H9 (cell line): ENCODE data around the gene PPARG. TPM values are rescaled to one million over a fixed set of nuclear protein-coding genes. Genes with fewer than 3 reads are reported as not detected.

Experiments
- DNase-seq: peaks from one replicate; pipeline ENCODE4 v3.0.0-alpha.2; 2017
- H2AFZ ChIP-seq: one replicate; pipeline ENCODE4 v1.6.1; 2013; ENCODE audit warnings: mild to moderate bottlenecking, low read length, control low read depth, moderate library complexity
- H2AK5ac ChIP-seq: 2 replicates; pipeline ENCODE4 v1.6.1; 2013; ENCODE audit warnings: low read length, control low read depth, mixed read lengths; ENCODE audit not compliant: insufficient read length
- H2BK120ac ChIP-seq: one replicate; pipeline ENCODE4 v1.6.1; 2013; ENCODE audit warnings: low read depth, mild to moderate bottlenecking, low read length, control low read depth, inconsistent platforms; ENCODE audit not compliant: poor library complexity, severe bottlenecking
- H2BK12ac ChIP-seq: 2 replicates; pipeline ENCODE4 v1.6.1; 2013; ENCODE audit warnings: low read length, control low read depth, mixed read lengths, low read depth; ENCODE audit not compliant: insufficient read length
- H2BK15ac ChIP-seq: 2 replicates; pipeline ENCODE4 v1.6.1; 2013; ENCODE audit warnings: low read depth, low read length, control low read depth
- H2BK20ac ChIP-seq: one replicate; pipeline ENCODE4 v1.6.1; 2013; ENCODE audit warnings: low read depth, mild to moderate bottlenecking, low read length, control low read depth, inconsistent platforms; ENCODE audit not compliant: poor library complexity, severe bottlenecking
- H2BK5ac ChIP-seq: 2 replicates; pipeline ENCODE4 v1.6.1; 2013; ENCODE audit warnings: low read length, control low read depth, mixed read lengths; ENCODE audit not compliant: insufficient read length
- H3K14ac ChIP-seq: 2 replicates; pipeline ENCODE4 v1.6.1; 2013; ENCODE audit warnings: low read length, control low read depth; ENCODE audit not compliant: insufficient read depth
- H3K18ac ChIP-seq: 2 replicates; pipeline ENCODE4 v1.6.1; 2013; ENCODE audit warnings: low read depth, mild to moderate bottlenecking, mixed read lengths, low read length, control low read depth; ENCODE audit not compliant: insufficient read length
- H3K23ac ChIP-seq: 2 replicates; pipeline ENCODE4 v1.6.1; 2013; ENCODE audit warnings: low read length, control low read depth, mixed read lengths, low read depth; ENCODE audit not compliant: insufficient read length
- H3K23me2 ChIP-seq: 2 replicates; pipeline ENCODE4 v1.6.1; 2013; ENCODE audit warnings: low read depth, mild to moderate bottlenecking, mixed read lengths, low read length, control low read depth; ENCODE audit not compliant: insufficient read length, poor library complexity, severe bottlenecking
- H3K27ac ChIP-seq: 2 replicates; pipeline ENCODE4 v1.5.1; 2013; ENCODE audit warnings: low read length, control low read depth, mixed read lengths, low read depth; ENCODE audit not compliant: insufficient read length
- H3K27me3 ChIP-seq: 2 replicates; pipeline ENCODE4 v1.6.1; 2013; ENCODE audit warnings: low read length, control low read depth, inconsistent platforms; ENCODE audit not compliant: insufficient read depth
- H3K4ac ChIP-seq: 2 replicates; pipeline ENCODE4 v1.6.1; 2013; ENCODE audit warnings: low read depth, mild to moderate bottlenecking, control low read depth, inconsistent platforms, low read length, moderate library complexity
- H3K4me1 ChIP-seq: 2 replicates; pipeline ENCODE4 v1.6.1; 2013; ENCODE audit warnings: low read length, control low read depth, inconsistent platforms; ENCODE audit not compliant: insufficient read depth
- H3K4me2 ChIP-seq: 2 replicates; pipeline ENCODE4 v1.6.1; 2013; ENCODE audit warnings: low read length, control low read depth, mixed read lengths; ENCODE audit not compliant: insufficient read length, insufficient read depth
- H3K56ac ChIP-seq: 2 replicates; pipeline ENCODE4 v1.6.1; 2013; ENCODE audit warnings: low read depth, mild to moderate bottlenecking, mixed read lengths, low read length, control low read depth; ENCODE audit not compliant: insufficient read length
- H3K79me1 ChIP-seq: 2 replicates; pipeline ENCODE4 v1.6.1; 2013; ENCODE audit warnings: low read depth, mild to moderate bottlenecking, moderate library complexity, low read length, control low read depth, inconsistent platforms; ENCODE audit not compliant: insufficient read depth, poor library complexity, severe bottlenecking
- H3K79me2 ChIP-seq: 2 replicates; pipeline ENCODE4 v1.6.1; 2013; ENCODE audit warnings: low read length, control low read depth, inconsistent platforms; ENCODE audit not compliant: insufficient read depth
- H3K9ac ChIP-seq: 2 replicates; pipeline ENCODE4 v1.6.1; 2013; ENCODE audit warnings: low read length, control low read depth, mixed read lengths; ENCODE audit not compliant: insufficient read length; ENCODE audit errors: extremely low read depth
- H3K9me3 ChIP-seq: one replicate; pipeline ENCODE4 v1.6.1; 2013; ENCODE audit warnings: low read depth, low read length, inconsistent platforms; ENCODE audit not compliant: control insufficient read depth
- H3T11ph ChIP-seq: one replicate; pipeline ENCODE4 v1.6.1; 2013; ENCODE audit warnings: mild to moderate bottlenecking, low read length, control low read depth, inconsistent platforms
- H4K20me1 ChIP-seq: one replicate; pipeline ENCODE4 v1.6.1; 2013; ENCODE audit not compliant: control insufficient read depth, insufficient read length, insufficient read depth
- H4K5ac ChIP-seq: 2 replicates; pipeline ENCODE4 v1.6.1; 2013; ENCODE audit warnings: low read depth, mild to moderate bottlenecking, mixed read lengths, low read length, control low read depth; ENCODE audit not compliant: insufficient read length
- H4K8ac ChIP-seq: replicated peaks from 2 replicates; pipeline ENCODE4 v1.6.1; 2013; ENCODE audit warnings: low read length, control low read depth, mixed read lengths, low read depth; ENCODE audit not compliant: insufficient read length
- H4K91ac ChIP-seq: 2 replicates; pipeline ENCODE4 v1.6.1; 2013; ENCODE audit warnings: low read depth, mild to moderate bottlenecking, moderate library complexity, mixed read lengths, low read length, control low read depth; ENCODE audit not compliant: insufficient read length
- H3K27ac Mint-ChIP-seq, 3 experiments: 2 replicates in 2 of 3; 3 replicates in 1 of 3; pipeline ENCODE4 v1.8.0; 2020 to 2021; ENCODE audit warnings: mixed read lengths in 3 of 3, mild to moderate bottlenecking in 1 of 3, moderate library complexity in 1 of 3
- H3K27me3 Mint-ChIP-seq: 2 replicates; pipeline ENCODE4 v1.8.0; 2021; ENCODE audit warnings: low read depth, mild to moderate bottlenecking, moderate library complexity, mixed read lengths
- H3K36me3 Mint-ChIP-seq, 3 experiments: 2 replicates in 2 of 3; 3 replicates in 1 of 3; pipeline ENCODE4 v1.8.0; 2020 to 2021; ENCODE audit warnings: low read depth in 3 of 3, mixed read lengths in 3 of 3; ENCODE audit not compliant: insufficient read depth in 1 of 3
- H3K4me1 Mint-ChIP-seq, 2 experiments: 2 replicates each; pipeline ENCODE4 v1.8.0; 2020; ENCODE audit warnings: mixed read lengths in 2 of 2
- H3K4me3 Mint-ChIP-seq, 2 experiments: 2 replicates in 1 of 2; 3 replicates in 1 of 2; pipeline ENCODE4 v1.8.0; 2020 to 2021; ENCODE audit warnings: mild to moderate bottlenecking in 2 of 2, mixed read lengths in 2 of 2, moderate library complexity in 1 of 2
- H3K9me3 Mint-ChIP-seq, 2 experiments: 2 replicates in 1 of 2; 3 replicates in 1 of 2; pipeline ENCODE4 v1.8.0; 2020; ENCODE audit warnings: mild to moderate bottlenecking in 2 of 2, mixed read lengths in 2 of 2, moderate library complexity in 1 of 2
- CTCF ChIP-seq: fragments of 200-600 bp; sonication (generic); conservative IDR thresholded peaks from 3 replicates; pipeline ENCODE4 v1.8.0; 2021; ENCODE audit warnings: antibody characterized with exemption, mild to moderate bottlenecking
- WGBS: extraction: QIAGEN DNeasy Blood & Tissue Kit; methylation state at CpG from one replicate; pipeline ENCODE4 v1.1.7; 2013; ENCODE audit warnings: missing lambda C conversion rate, low lambda C conversion rate, mixed read lengths; ENCODE audit not compliant: insufficient read length; ENCODE audit errors: extremely low coverage; 5-methylcytosine and 5-hydroxymethylcytosine counted together
- total RNA-seq: library from RNA; stranded (reverse); gene quantifications from 2 replicates; pipeline ENCODE4 v1.2.1, GENCODE V29; 2021

The PPARG gene
- total RNA-seq, 1 experiment from 2014 or later = 0.42 TPM

GRCh38 chr3:12302564-12302963 lies 13.7 kb downstream of the PPARG start:
- no peak overlapping the region for H3K23ac ChIP-seq
- H3T11ph ChIP-seq = no peak overlapping the region
- no peaks in the 10 kb centered on the region for H3K27me3 ChIP-seq
- no peak overlapping the region for H3K4ac ChIP-seq
- Mint-ChIP-seq H3K4me3 (no peak overlapping the region), H3K27ac (no peak overlapping the region), H3K36me3 (no peaks in the 10 kb centered on the region), H3K9me3 (no peaks in the 10 kb centered on the region), H3K4me1 (no peaks in the 10 kb centered on the region), H3K27me3 (peaks cover 17% of the 10 kb centered on the region; the same call in 1 of the 2 replicates)
- H3K4me2 ChIP-seq = no peak overlapping the region
- no peak overlapping the region for H3K18ac ChIP-seq
- H4K5ac ChIP-seq = no peak overlapping the region
- H2BK120ac ChIP-seq = no peak overlapping the region
- no peak overlapping the region for H3K9ac ChIP-seq
- H2AFZ ChIP-seq = no peak overlapping the region
- no peak overlapping the region for H2BK20ac ChIP-seq
- TF ChIP-seq CTCF = no peak
- H2BK15ac ChIP-seq = no peak overlapping the region
- no peaks in the 10 kb centered on the region for H3K4me1 ChIP-seq
- H3K56ac ChIP-seq = no peak overlapping the region
- H2BK5ac ChIP-seq = no peak overlapping the region
- WGBS = 100% methylated on average over 1 of the region's 6 CpGs
- no peak overlapping the region for H4K91ac ChIP-seq
- no peaks in the 10 kb centered on the region for H3K79me2 ChIP-seq
- no peak overlapping the region for H3K27ac ChIP-seq
- no peaks in the 10 kb centered on the region for H3K9me3 ChIP-seq
- H2AK5ac ChIP-seq = no peak overlapping the region
- DNase-seq = no peak
- H4K20me1 ChIP-seq = no peaks in the 10 kb centered on the region
- H3K14ac ChIP-seq = no peak overlapping the region
- no peaks in the 10 kb centered on the region for H3K79me1 ChIP-seq
- H2BK12ac ChIP-seq = no peak overlapping the region
- H4K8ac ChIP-seq = no peak overlapping the region
- H3K23me2 ChIP-seq = no peaks in the 10 kb centered on the region
